ENCODE measurements around the gene SLC6A20. TPM values are rescaled to one million over a fixed set of nuclear protein-coding genes. Genes with fewer than 3 reads are reported as not detected.
"Not testable (repeated sequence)": the region's sequence is repeated elsewhere in the genome, so short reads cannot be mapped to it uniquely, and the experiment has no call there.

SLC6A20 gene
- total RNA-seq, 4 donors from 2014 or later = 0.16 to 1.1 (median 0.26) TPM

DNA sequence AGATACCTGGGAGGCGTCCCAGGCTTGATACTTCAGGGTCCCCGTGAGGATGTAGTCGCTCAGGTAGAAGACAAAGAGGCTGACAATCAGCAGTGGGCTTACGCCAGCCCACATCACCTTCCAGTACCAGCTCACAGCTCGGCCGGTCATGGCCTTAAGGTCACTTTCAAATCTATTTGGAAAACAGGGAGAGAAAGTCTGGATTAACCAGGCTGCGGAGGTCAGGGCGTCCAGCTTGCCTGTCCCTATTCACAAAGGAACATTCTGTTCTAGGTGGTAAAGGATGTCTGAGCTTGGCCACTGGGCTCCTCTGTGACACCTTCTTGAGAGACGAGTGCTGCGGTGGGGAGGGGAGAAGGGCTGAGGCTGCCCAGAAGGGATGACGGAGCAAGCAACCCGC is 36.5 kb downstream of the SLC6A20 start:
- Histone ChIP-seq H3K4me1 (peaks cover 0 to 4% (median 0%) of the 10 kb centered on the region in 3 donors), H3K27me3 (peaks cover 23% of the 10 kb centered on the region), H3K9me3 (no peaks in the 10 kb centered on the region), H3K27ac (no peak overlapping the region), H3K36me3 (no peaks in the 10 kb centered on the region), H3K4me3 (no peak overlapping the region)
- TF ChIP-seq POLR2AphosphoS5 (IDR thresholded peaks at IDR 0.05) (no peak), CTCF (IDR thresholded peaks at IDR 0.05) (no peak), POLR2A (IDR thresholded peaks at IDR 0.05) (no peak)
- 83% methylated on average over 1 of the region's 12 CpGs; no CpG with 5 or more reads in 1 of the 2 donors for WGBS, 2 donors (ENCODE audit: low coverage in 1 of 2)
- ATAC-seq = no peak

DNA sequence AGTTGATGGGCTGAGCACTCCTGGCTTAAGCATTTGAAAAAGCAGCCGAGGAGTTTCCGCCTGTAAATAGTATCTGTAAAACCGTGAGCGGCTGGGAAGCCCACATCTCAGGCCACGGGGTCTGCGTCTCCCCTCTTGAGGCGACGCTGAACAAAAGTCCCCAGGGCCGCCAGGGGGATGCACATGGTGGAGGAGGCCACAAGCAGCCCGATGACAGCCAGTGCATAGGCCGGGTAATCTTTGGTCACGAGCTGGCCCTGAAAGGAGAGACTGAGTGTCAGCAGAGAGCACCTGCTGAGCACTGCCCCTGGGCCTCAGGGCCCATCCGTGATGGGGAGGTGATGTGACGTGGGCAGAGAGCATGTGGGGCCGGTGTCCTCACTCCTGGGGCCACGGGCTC is 37.5 kb downstream of the SLC6A20 start:
- no peak overlapping the region for H3K27ac ChIP-seq
- H3K4me1 ChIP-seq = peaks cover 0 to 4% (median 0%) of the 10 kb centered on the region in 3 donors
- H3K4me3 ChIP-seq = no peak overlapping the region
- peaks cover 23% of the 10 kb centered on the region for H3K27me3 ChIP-seq
- 66% methylated on average over 4 of the region's 16 CpGs; no CpG with 5 or more reads in 1 of the 2 donors for WGBS, 2 donors (ENCODE audit: low coverage in 1 of 2)
- no peaks in the 10 kb centered on the region for H3K36me3 ChIP-seq
- no peak for ATAC-seq
- TF ChIP-seq EP300 (IDR thresholded peaks at IDR 0.05) (no peak), POLR2AphosphoS5 (IDR thresholded peaks at IDR 0.05) (no peak), POLR2A (IDR thresholded peaks at IDR 0.05) (no peak), CTCF (IDR thresholded peaks at IDR 0.05) (no peak)
- H3K9me3 ChIP-seq = no peaks in the 10 kb centered on the region

GRCh38 chr3:45757141-45757540 is 39.2 kb downstream of the SLC6A20 start:
- 50 to 82% methylated on average over 1 to 2 of the region's 7 CpGs for whole genome bisulfite sequencing, 2 donors (ENCODE audit: low coverage in 1 of 2)
- not testable (repeated sequence) for H3K9me3 ChIP-seq, H3K4me3 ChIP-seq, H3K4me1 ChIP-seq, H3K36me3 ChIP-seq, H3K27ac ChIP-seq, ATAC-seq
- peaks cover 23% of the 10 kb centered on the region for H3K27me3 ChIP-seq

- Histone ChIP-seq H3K27me3 (peaks cover 21% of the 10 kb centered on the region), H3K4me3 (no peak overlapping the region), H3K9me3 (no peaks in the 10 kb centered on the region), H3K4me1 (no peaks in the 10 kb centered on the region), H3K27ac (no peak overlapping the region), H3K36me3 (no peaks in the 10 kb centered on the region)
- no peak for ATAC-seq
- TF ChIP-seq CTCF (IDR thresholded peaks at IDR 0.05) (no peak), EP300 (IDR thresholded peaks at IDR 0.05) (no peak), POLR2AphosphoS5 (IDR thresholded peaks at IDR 0.05) (no peak), POLR2A (IDR thresholded peaks at IDR 0.05) (no peak)
- WGBS, 2 donors (ENCODE audit: low coverage in 1 of 2) = 79 to 100% methylated on average over 4 to 6 of the region's 6 CpGs
Measured at GRCh38 chr3:45756055-45756454, 40.3 kb downstream of the SLC6A20 start.

DNA sequence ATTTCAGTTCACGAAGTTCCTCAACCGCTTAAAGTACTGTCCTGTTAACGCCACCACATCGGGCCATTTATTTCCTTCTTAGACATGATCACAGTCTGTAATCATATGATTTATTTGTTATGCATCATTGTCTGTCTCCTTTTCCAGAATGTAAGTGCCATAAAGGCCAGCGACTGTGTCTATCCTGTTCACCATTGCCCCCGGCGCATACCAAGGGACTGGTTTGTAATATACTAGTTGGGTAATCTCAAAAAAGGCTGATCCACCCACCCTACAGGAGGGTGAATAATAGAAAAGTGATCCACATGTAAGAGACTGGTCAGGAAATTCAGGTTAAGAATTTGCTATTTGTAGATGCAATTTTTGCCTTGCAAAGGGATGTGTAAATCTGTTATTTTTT is 41.9 kb downstream of the SLC6A20 start:
- no peak for TF ChIP-seq CTCF (IDR thresholded peaks at IDR 0.05)
- TF ChIP-seq POLR2A (IDR thresholded peaks at IDR 0.05) = no peak
- TF ChIP-seq EP300 (IDR thresholded peaks at IDR 0.05) = no peak
- TF ChIP-seq POLR2AphosphoS5 (IDR thresholded peaks at IDR 0.05) = no peak
- ATAC-seq = no peak
- Histone ChIP-seq H3K27ac (no peak overlapping the region), H3K27me3 (peaks cover 8% of the 10 kb centered on the region), H3K36me3 (no peaks in the 10 kb centered on the region), H3K4me1 (no peaks in the 10 kb centered on the region), H3K9me3 (no peaks in the 10 kb centered on the region), H3K4me3 (no peak overlapping the region)
- WGBS, 2 donors (ENCODE audit: low coverage in 1 of 2) = 97 to 100% methylated on average over 1 to 7 of the region's 7 CpGs

Data from gastroesophageal sphincter (tissue), 4 donors.